ENCODE measurements around the gene HEYL.

- TF ChIP-seq EZH2 (IDR thresholded peaks at IDR 0.05; ENCODE audit: low read depth) (no peak), CTCF (conservative IDR thresholded peaks at IDR 0.05) (no peak)
Measured at GRCh38 chr1:39637361-39637760, 2.1 kb downstream of the HEYL start.

Measured in PC-9 (cell line).